IMR-90 (cell line): ENCODE measurements around the gene DNAJC2. TPM values are rescaled to one million over a fixed set of nuclear protein-coding genes. Genes with fewer than 3 reads are reported as not detected.
"Not testable (repeated sequence)": the region's sequence is repeated elsewhere in the genome, so short reads cannot be mapped to it uniquely, and the experiment has no call there.

Experiments
- ATAC-seq: fragments of 200-7000 bp; cut with Tn5 transposase; 2 replicates; pipeline ENCODE4 v1.9.1; 2020; ENCODE audit warnings: low read depth, mild to moderate bottlenecking, moderate library complexity
- BruUV-seq: library from RNA; stranded (reverse); fragments of 400-500 nt; replicated peaks from 2 replicates; lab custom pipeline; 2021; lab: Mats Ljungman, UMichigan
- CTCF ChIA-PET: fragments of 300-600 bp; formaldehyde crosslinking; extraction: SDS; loops from one replicate; lab custom pipeline; 2021; ENCODE audit warnings: antibody characterized with exemption; lab: Yijun Ruan, JAX
- POLR2A ChIA-PET: fragments of 300-600 bp; sonication (Branson Sonifier 250); formaldehyde crosslinking; loops from one replicate; lab custom pipeline; 2022; ENCODE audit warnings: antibody characterized with exemption; ENCODE audit not compliant: unreplicated experiment; lab: Charles Lee
- DNase-seq: peaks from one replicate; pipeline ENCODE4 v3.0.0; 2013
- H2AFZ ChIP-seq: replicated peaks from 2 replicates; pipeline ENCODE3; 2013; ENCODE audit warnings: low read length, mild to moderate bottlenecking; ENCODE audit not compliant: poor library complexity
- H2AK5ac ChIP-seq: 2 replicates; pipeline ENCODE4 v1.6.1; 2013; ENCODE audit warnings: low read depth, low read length, inconsistent platforms
- H2AK9ac ChIP-seq: replicated peaks from 2 replicates; pipeline ENCODE3; 2013; ENCODE audit warnings: mild to moderate bottlenecking, low read depth, low read length, moderate library complexity; ENCODE audit not compliant: poor library complexity
- H2BK120ac ChIP-seq: 2 replicates; pipeline ENCODE4 v1.6.1; 2013; ENCODE audit warnings: low read depth, low read length, inconsistent platforms
- H2BK15ac ChIP-seq: 3 replicates; pipeline ENCODE4 v1.6.1; 2013; ENCODE audit warnings: low read depth, low read length, inconsistent platforms
- H2BK20ac ChIP-seq: 2 replicates; pipeline ENCODE4 v1.6.1; 2013; ENCODE audit warnings: low read depth, mild to moderate bottlenecking, inconsistent platforms, low read length, moderate library complexity
- H2BK5ac ChIP-seq: 2 replicates; pipeline ENCODE4 v1.6.1; 2013; ENCODE audit warnings: mild to moderate bottlenecking, low read depth, low read length, inconsistent platforms; ENCODE audit not compliant: poor library complexity, severe bottlenecking
- H3K14ac ChIP-seq: replicated peaks from 2 replicates; pipeline ENCODE4 v1.6.1; 2013; ENCODE audit warnings: low read depth, low read length, inconsistent platforms
- H3K18ac ChIP-seq: 2 replicates; pipeline ENCODE4 v1.6.1; 2013; ENCODE audit warnings: low read depth, low read length, control low read depth
- H3K23ac ChIP-seq: 2 replicates; pipeline ENCODE4 v1.6.1; 2013; ENCODE audit warnings: low read depth, low read length, inconsistent platforms
- H3K27ac ChIP-seq: 2 replicates; pipeline ENCODE4 v1.5.1; 2013; ENCODE audit warnings: mild to moderate bottlenecking, control low read depth, low read length; ENCODE audit not compliant: insufficient read depth
- H3K27me3 ChIP-seq: 2 replicates; pipeline ENCODE4 v1.6.1; 2013; ENCODE audit warnings: low read length; ENCODE audit not compliant: control insufficient read depth, insufficient read depth
- H3K36me3 ChIP-seq: 2 replicates; pipeline ENCODE4 v1.6.1; 2013; ENCODE audit warnings: low read length, mixed read lengths; ENCODE audit not compliant: control insufficient read depth, insufficient read depth
- H3K4ac ChIP-seq: 2 replicates; pipeline ENCODE4 v1.6.1; 2013; ENCODE audit warnings: low read depth, low read length, inconsistent platforms
- H3K4me1 ChIP-seq: 2 replicates; pipeline ENCODE4 v1.6.1; 2013; ENCODE audit warnings: low read length, mixed read lengths; ENCODE audit not compliant: control insufficient read depth, insufficient read depth
- H3K4me2 ChIP-seq: 2 replicates; pipeline ENCODE4 v1.6.1; 2013; ENCODE audit warnings: low read depth, mild to moderate bottlenecking, control low read depth, low read length, moderate library complexity
- H3K4me3 ChIP-seq: 2 replicates; pipeline ENCODE4 v1.5.1; 2013; ENCODE audit warnings: low read depth, mild to moderate bottlenecking, control low read depth, low read length, moderate library complexity; ENCODE audit not compliant: insufficient read depth
- H3K56ac ChIP-seq: 2 replicates; pipeline ENCODE4 v1.6.1; 2013; ENCODE audit warnings: low read length, inconsistent platforms; ENCODE audit not compliant: insufficient read depth; ENCODE audit errors: extremely low read depth
- H3K79me1 ChIP-seq, 2 experiments: 2 replicates each; pipeline ENCODE4 v1.6.1; 2013; ENCODE audit warnings: low read length in 2 of 2, inconsistent platforms in 1 of 2, low read depth in 1 of 2
- H3K9ac ChIP-seq: 2 replicates; pipeline ENCODE4 v1.6.1; 2013; ENCODE audit warnings: low read depth, low read length, control low read depth
- H3K9me1 ChIP-seq: 2 replicates; pipeline ENCODE4 v1.6.1; 2013; ENCODE audit warnings: low read length, inconsistent platforms; ENCODE audit not compliant: insufficient read depth
- H3K9me3 ChIP-seq: 2 replicates; pipeline ENCODE4 v1.6.1; 2013; ENCODE audit warnings: low read length; ENCODE audit not compliant: control insufficient read depth, insufficient read depth
- H4K20me1 ChIP-seq: 2 replicates; pipeline ENCODE4 v1.6.1; 2013; ENCODE audit warnings: low read length, inconsistent platforms; ENCODE audit not compliant: insufficient read depth
- H4K5ac ChIP-seq: 2 replicates; pipeline ENCODE4 v1.6.1; 2013; ENCODE audit warnings: mild to moderate bottlenecking, low read depth, low read length, control low read depth
- H4K8ac ChIP-seq, 2 experiments: 2 replicates each; pipeline ENCODE4 v1.6.1; 2013; ENCODE audit warnings: low read depth in 2 of 2, low read length in 2 of 2, control low read depth in 1 of 2, inconsistent platforms in 1 of 2
- H4K91ac ChIP-seq: 2 replicates; pipeline ENCODE4 v1.6.1; 2013; ENCODE audit warnings: low read depth, low read length, inconsistent platforms; ENCODE audit not compliant: insufficient read depth
- USF2 ChIP-seq: fragments of 150-350 bp; IDR thresholded peaks from 2 replicates; pipeline ENCODE4 v1.6.1; 2017; ENCODE audit warnings: mild to moderate bottlenecking, antibody characterized with exemption, low read length, low read depth
- WGBS, 2 experiments: methylation state at CpG; one replicate each; pipeline versions ENCODE4 v1.1.5 to v1.1.7; 2013; ENCODE audit warnings: missing lambda C conversion rate in 2 of 2; ENCODE audit not compliant: insufficient read length in 1 of 2; ENCODE audit errors: extremely low coverage in 2 of 2; 5-methylcytosine and 5-hydroxymethylcytosine counted together
- dilution Hi-C: fragments of 300-500 bp; cut with HindIII; formaldehyde crosslinking; loops from one replicate; pipeline ENCODE4 v1.14.3; 2018; ENCODE audit warnings: low sequenced_read_pairs; ENCODE audit not compliant: unreplicated experiment
- in situ Hi-C: fragments of 300-500 bp; cut with MboI; formaldehyde crosslinking; loops from 3 replicates; pipeline ENCODE4 v1.14.3; 2019; ENCODE audit warnings: low sequenced_read_pairs, inconsistent platforms, mixed read lengths
- intact Hi-C: fragments of 100-400 bp; cut with micrococcal nuclease; formaldehyde crosslinking; loops from 2 replicates; pipeline ENCODE4 v1.10.0; 2022
- polyA plus RNA-seq, 3 experiments: library from polyadenylated mRNA; depleted of rRNA; stranded (reverse); fragments of >200 nt; gene quantifications; 2 replicates each; pipeline ENCODE4 v1.2.3, GENCODE V29; 2012; ENCODE audit warnings: low replicate concordance in 1 of 3
- total RNA-seq: library from RNA; depleted of rRNA; stranded (reverse); fragments of >200 nt; gene quantifications from 2 replicates; pipeline ENCODE4 v1.2.3, GENCODE V29; 2012

The DNAJC2 gene
- total and polyA plus RNA-seq, 2 of the 4 experiments (the other 2 are of a cell fraction) = 17.5 to 22.4 TPM

- H3K18ac ChIP-seq, H2BK20ac ChIP-seq, H4K5ac ChIP-seq, H3K79me1 ChIP-seq, H3K9me1 ChIP-seq, H3K4ac ChIP-seq, H2AK5ac ChIP-seq, H2BK120ac ChIP-seq, H3K27me3 ChIP-seq, H3K36me3 ChIP-seq, BruUV-seq, H2AK9ac ChIP-seq, POLR2A ChIA-PET, intact Hi-C loops, H3K4me1 ChIP-seq, in situ Hi-C loops, H3K56ac ChIP-seq, H4K20me1 ChIP-seq, H2BK5ac ChIP-seq, H3K9me3 ChIP-seq, H2BK15ac ChIP-seq, H4K91ac ChIP-seq, dilution Hi-C loops, H3K23ac ChIP-seq: not testable (repeated sequence)
- Histone ChIP-seq H3K4me3 (peak overlapping the region; percentile 71), H4K8ac (peak overlapping the region in 1 of 2 experiments; percentile 55; a peak in 1 of 4 replicates), H2AFZ (peak overlapping the region; percentile 84), H3K27ac (peak overlapping the region; percentile 17; the same call in 1 of the 2 replicates), H3K4me2 (peak overlapping the region; percentile 70), H3K9ac (peak overlapping the region; percentile 56; the same call in 1 of the 2 replicates), H3K14ac (peak overlapping the region; percentile 32; the same call in 1 of the 2 replicates)
- 2% methylated on average over 25 of the region's 71 CpGs; no CpG with 5 or more reads in 1 of the 2 experiments for WGBS, 2 experiments
- peak; percentile 87 for ATAC-seq
- peak; percentile 9; the same call in 1 of the 2 replicates for TF ChIP-seq USF2
- CTCF ChIA-PET = interaction anchor here (0.6 kb wide), 1 partner anchor 10 kb away, joined by 4 read pairs; no protein-coding TSS in a partner anchor
- peak; percentile 44 for DNase-seq
These were observed 64.4 kb downstream of the DNAJC2 start for GRCh38 chr7:103279963-103280802.

GRCh38 chr7:103279636-103279962 is 65.0 kb downstream of the DNAJC2 start:
- peak overlapping the region; percentile 56; the same call in 1 of the 2 replicates for H3K9ac ChIP-seq

More at GRCh38 chr7:103279636-103279962, 65.0 kb downstream of the DNAJC2 start:
- Histone ChIP-seq H2AFZ (peak overlapping the region; percentile 84), H4K8ac (peak overlapping the region in 1 of 2 experiments; percentile 55; a peak in 1 of 4 replicates), H3K4me3 (peak overlapping the region; percentile 71), H3K4me2 (peak overlapping the region; percentile 70), H3K27ac (peak overlapping the region; percentile 17; the same call in 1 of the 2 replicates)
- H3K9me3 ChIP-seq, H2AK9ac ChIP-seq, H2BK120ac ChIP-seq, dilution Hi-C loops, H3K79me1 ChIP-seq, H3K4me1 ChIP-seq, H3K27me3 ChIP-seq, intact Hi-C loops, in situ Hi-C loops, H4K91ac ChIP-seq, H3K9me1 ChIP-seq, H3K23ac ChIP-seq, H3K36me3 ChIP-seq, H4K20me1 ChIP-seq, H2AK5ac ChIP-seq, H3K14ac ChIP-seq, H4K5ac ChIP-seq, H3K18ac ChIP-seq, H3K56ac ChIP-seq, POLR2A ChIA-PET, H2BK20ac ChIP-seq, BruUV-seq, H2BK15ac ChIP-seq, H3K4ac ChIP-seq, H2BK5ac ChIP-seq, DNase-seq: not testable (repeated sequence)
- CTCF ChIA-PET = interaction anchor here (0.6 kb wide), 1 partner anchor 10 kb away, joined by 4 read pairs; no protein-coding TSS in a partner anchor
- peak; percentile 43 for ATAC-seq
- WGBS, 2 experiments = 5% methylated on average over 4 of the region's 12 CpGs; no CpG with 5 or more reads in 1 of the 2 experiments
